K562 (cell line): Measurements from ENCODE around the gene DDX5.

ENCODE experiments used
- CBX5 ChIP-seq: IDR thresholded peaks from 2 replicates; pipeline ENCODE4 v1.6.1; 2014; ENCODE audit warnings: low read depth, borderline replicate concordance
- CEBPB ChIP-seq: fragments of 450-650 bp; IDR thresholded peaks from 2 replicates; pipeline ENCODE4 v1.6.1; 2016; ENCODE audit warnings: missing genetic modification characterization, missing compliant biosample characterization
- CHD2 ChIP-seq: IDR thresholded peaks from 2 replicates; pipeline ENCODE4 v1.6.1; 2011; ENCODE audit warnings: low read depth, low read length
- CTCF ChIP-seq, 3 experiments: IDR thresholded peaks in 2 of 3; conservative IDR thresholded peaks in 1 of 3; 2 replicates each; pipeline ENCODE4 v1.5.1; 2011 to 2012; ENCODE audit warnings: low read length in 3 of 3, mild to moderate bottlenecking in 3 of 3, control low read depth in 2 of 3, improper control_type of control experiment in 1 of 3, inconsistent platforms in 1 of 3, low read depth in 1 of 3, mixed read lengths in 1 of 3, moderate library complexity in 1 of 3; ENCODE audit not compliant: insufficient read depth in 2 of 3
- EZH2 ChIP-seq: IDR thresholded peaks from 2 replicates; pipeline ENCODE4 v1.6.1; 2012; ENCODE audit warnings: low read depth, mild to moderate bottlenecking, inconsistent platforms, low read length, borderline replicate concordance
- FOXA3 ChIP-seq, 2 experiments: fragments of 450-650 bp in 1 of 2; sonication (generic) in 1 of 2; formaldehyde crosslinking; IDR thresholded peaks in 1 of 2; conservative IDR thresholded peaks in 1 of 2; 2 replicates each; pipeline versions ENCODE4 v1.4.0 to v1.8.0; 2020 to 2022; ENCODE audit warnings: mild to moderate bottlenecking in 2 of 2, missing genetic modification reagents in 1 of 2
- MYC ChIP-seq, 2 experiments: fragments of 250-450 bp in 1 of 2; sonication (Bioruptor Pico) in 1 of 2; IDR thresholded peaks; 2 replicates each; pipeline versions ENCODE4 v1.5.1 to v1.6.1; 2012 to 2021; ENCODE audit warnings: low read depth in 2 of 2, borderline replicate concordance in 1 of 2, improper control_type of control experiment in 1 of 2, low read length in 1 of 2, mild to moderate bottlenecking in 1 of 2, moderate library complexity in 1 of 2
- PKNOX1 ChIP-seq: fragments of 450-650 bp; IDR thresholded peaks from 2 replicates; pipeline ENCODE4 v1.6.1; 2016
- POLR2A ChIP-seq: fragments of 450-650 bp; conservative IDR thresholded peaks from 2 replicates; pipeline ENCODE4 v1.6.1; 2016
- TAF1 ChIP-seq: IDR thresholded peaks from 2 replicates; pipeline ENCODE4 v1.6.1; 2011; ENCODE audit warnings: mild to moderate bottlenecking, low read length, moderate library complexity; ENCODE audit not compliant: insufficient read depth, control insufficient read depth, severe bottlenecking; ENCODE audit errors: extremely low read depth
- TCF7L2 ChIP-seq: fragments of 150-350 bp; IDR thresholded peaks from 2 replicates; pipeline ENCODE4 v1.6.1; 2016; ENCODE audit warnings: low read depth, mild to moderate bottlenecking, low read length, moderate library complexity
- TRIM24 ChIP-seq, 2 experiments: fragments of 450-650 bp; IDR thresholded peaks; 2 replicates each; pipeline ENCODE4 v1.6.1; 2016
- ZNF398 ChIP-seq: fragments of 250-450 bp; sonication (Bioruptor Pico); IDR thresholded peaks from 2 replicates; pipeline ENCODE4 v1.8.0; 2021; ENCODE audit warnings: moderate library complexity, mild to moderate bottlenecking, inconsistent platforms

- no peak for TF ChIP-seq TRIM24 (IDR thresholded peaks at IDR 0.05)
- no peak for TF ChIP-seq POLR2A
- no peak for TF ChIP-seq ZNF398
- TF ChIP-seq EZH2, result no peak
- no peak for TF ChIP-seq MYC (IDR thresholded peaks at IDR 0.05; ENCODE audit: low read depth, low read length)
- no peak for TF ChIP-seq MYC (CRISPR knock-in tag; IDR thresholded peaks at IDR 0.05; ENCODE audit: borderline replicate concordance, low read depth)
- TF ChIP-seq CTCF (IDR thresholded peaks at IDR 0.05 in 2 of 3, conservative IDR thresholded peaks at IDR 0.05 in 1 of 3; ENCODE audit: insufficient read depth in 2 of 3, low read depth in 1 of 3, low read length in 3 of 3), result no peak
- no peak for TF ChIP-seq CEBPB
- no peak for TF ChIP-seq PKNOX1
- no peak for TF ChIP-seq CBX5
- no peak for TF ChIP-seq TCF7L2
- no peak for TF ChIP-seq CHD2
- no peak for TF ChIP-seq FOXA3 (CRISPR knock-in tag; conservative IDR thresholded peaks at IDR 0.05 in 1 of 2, IDR thresholded peaks at IDR 0.05 in 1 of 2)
- TF ChIP-seq TAF1, result no peak
Observed at GRCh38 chr17:64520359-64520758, 14.3 kb upstream of the DDX5 start.
